Measurements from ENCODE around the gene ACSL3.

GRCh38 chr2:222835143-222835822 lies 25.6 kb upstream of the ACSL3 start:
- no peak for TF ChIP-seq E2F4 (CRISPR knock-in tag; IDR thresholded peaks at IDR 0.05; ENCODE audit: borderline replicate concordance, low read depth)
- TF ChIP-seq RELA (CRISPR knock-in tag; IDR thresholded peaks at IDR 0.05; ENCODE audit: borderline replicate concordance), result no peak

Data from WTC11 (cell line).